GM12872 (cell line): Measurements from ENCODE around the gene CECR2.

Experiments
- CTCF ChIP-seq: IDR thresholded peaks from 3 replicates; pipeline ENCODE4 v1.5.1; 2011; ENCODE audit warnings: low read depth, mild to moderate bottlenecking, low read length, moderate library complexity; ENCODE audit not compliant: insufficient read depth

CECR2 gene

GRCh38 chr22:17451316-17451715 lies 82.1 kb downstream of the CECR2 start:
- no peak for TF ChIP-seq CTCF

- TF ChIP-seq CTCF: no peak
Observed at GRCh38 chr22:17460895-17461294, 91.6 kb downstream of the CECR2 start.

GRCh38 chr22:17470880-17471500 lies 101.7 kb downstream of the CECR2 start:
- TF ChIP-seq CTCF: no peak

GRCh38 chr22:17471886-17472535 lies 102.8 kb downstream of the CECR2 start:
- TF ChIP-seq CTCF: no peak

GRCh38 chr22:17472932-17473331 lies 103.7 kb downstream of the CECR2 start:
- no peak for TF ChIP-seq CTCF

GRCh38 chr22:17475318-17476230 lies 106.3 kb downstream of the CECR2 start:
- TF ChIP-seq CTCF: no peak

- TF ChIP-seq CTCF: no peak
Observed at GRCh38 chr22:17476838-17477237, 107.6 kb downstream of the CECR2 start.
